Parathyroid adenoma (tissue), 2 donors: Measurements from ENCODE around the gene RNPEP.

Experiments used
- H2AFZ ChIP-seq: fragments of 300-600 bp; sonication (generic); one replicate; pipeline ENCODE4 v1.7.0; 2017; ENCODE audit warnings: antibody characterized with exemption, mild to moderate bottlenecking
- H3K27ac ChIP-seq: fragments of 300-600 bp; sonication (generic); one replicate; pipeline ENCODE4 v1.7.0; 2017
- H3K27me3 ChIP-seq: fragments of 300-600 bp; sonication (generic); one replicate; pipeline ENCODE4 v1.7.0; 2017; ENCODE audit warnings: low read length; ENCODE audit not compliant: control insufficient read depth, insufficient read depth
- H3K36me3 ChIP-seq: fragments of 300-600 bp; sonication (generic); one replicate; pipeline ENCODE4 v1.7.0; 2017; ENCODE audit warnings: low read length; ENCODE audit not compliant: control insufficient read depth, insufficient read depth
- H3K4me1 ChIP-seq: fragments of 300-600 bp; sonication (generic); one replicate; pipeline ENCODE4 v1.7.0; 2017; ENCODE audit warnings: control low read depth
- H3K4me2 ChIP-seq: fragments of 300-600 bp; sonication (generic); one replicate; pipeline ENCODE4 v1.7.0; 2017; ENCODE audit warnings: low read length
- H3K4me3 ChIP-seq: fragments of 300-600 bp; sonication (generic); one replicate; pipeline ENCODE4 v1.7.0; 2017; ENCODE audit warnings: low read depth, low read length
- H3K79me2 ChIP-seq: fragments of 300-600 bp; sonication (generic); one replicate; pipeline ENCODE4 v1.7.0; 2017; ENCODE audit warnings: control low read depth
- H3K9ac ChIP-seq: fragments of 300-600 bp; sonication (generic); one replicate; pipeline ENCODE4 v1.7.0; 2017; ENCODE audit warnings: mild to moderate bottlenecking
- H3K9me3 ChIP-seq: fragments of 300-600 bp; sonication (generic); one replicate; pipeline ENCODE4 v1.7.0; 2017; ENCODE audit warnings: low read length; ENCODE audit not compliant: control insufficient read depth
- TF ChIP-seq, protein P1 (sequence below): fragments of 300-600 bp; sonication (generic); IDR thresholded peaks from one replicate; pipeline ENCODE4 v1.7.0; 2017; ENCODE audit warnings: antibody characterized with exemption, mild to moderate bottlenecking
- donor health status: primary hyperparathyroidism.

RNPEP gene

DNA sequence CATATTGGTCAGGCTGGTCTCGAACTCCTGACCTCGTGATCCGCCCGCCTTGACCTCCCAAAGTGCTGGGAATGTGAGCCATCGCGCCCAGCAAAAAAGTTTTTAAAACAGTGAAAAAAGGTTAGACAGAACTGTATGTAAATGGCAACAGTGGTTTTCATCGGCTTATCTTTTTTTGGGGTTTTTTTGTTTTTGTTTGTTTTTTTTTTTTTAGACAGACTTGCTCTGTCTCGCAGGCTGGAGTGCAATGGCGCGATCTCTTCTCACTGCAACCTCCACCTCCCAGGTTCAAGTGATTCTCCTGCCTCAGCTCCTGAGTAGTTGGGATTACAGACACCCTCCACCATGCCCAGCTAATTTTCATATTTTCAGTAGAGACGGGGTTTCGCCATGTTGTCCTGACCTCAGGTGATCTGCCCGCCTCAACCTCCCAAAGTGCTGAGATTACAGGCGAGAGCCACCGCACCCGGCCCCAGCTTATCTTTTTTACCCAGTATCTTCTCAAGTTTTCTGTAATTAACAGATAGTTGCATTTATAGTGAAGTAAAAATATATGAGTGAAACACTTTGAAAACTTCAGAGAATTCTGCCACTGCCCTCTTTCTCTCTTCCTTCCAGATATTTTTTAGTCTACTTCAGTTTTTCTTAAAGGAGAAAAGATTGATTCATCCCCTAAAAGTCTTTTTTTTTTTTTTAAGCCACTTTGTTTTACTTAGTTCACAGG, 14.1 kb upstream of the RNPEP start:
- H3K9me3 ChIP-seq = no peaks in the 10 kb centered on the region
- H2AFZ ChIP-seq = no peak overlapping the region
- H3K4me1 ChIP-seq = no peaks in the 10 kb centered on the region
- H3K9ac ChIP-seq = no peak overlapping the region
- H3K27ac ChIP-seq = no peak overlapping the region
- TF ChIP-seq, protein P1, sequence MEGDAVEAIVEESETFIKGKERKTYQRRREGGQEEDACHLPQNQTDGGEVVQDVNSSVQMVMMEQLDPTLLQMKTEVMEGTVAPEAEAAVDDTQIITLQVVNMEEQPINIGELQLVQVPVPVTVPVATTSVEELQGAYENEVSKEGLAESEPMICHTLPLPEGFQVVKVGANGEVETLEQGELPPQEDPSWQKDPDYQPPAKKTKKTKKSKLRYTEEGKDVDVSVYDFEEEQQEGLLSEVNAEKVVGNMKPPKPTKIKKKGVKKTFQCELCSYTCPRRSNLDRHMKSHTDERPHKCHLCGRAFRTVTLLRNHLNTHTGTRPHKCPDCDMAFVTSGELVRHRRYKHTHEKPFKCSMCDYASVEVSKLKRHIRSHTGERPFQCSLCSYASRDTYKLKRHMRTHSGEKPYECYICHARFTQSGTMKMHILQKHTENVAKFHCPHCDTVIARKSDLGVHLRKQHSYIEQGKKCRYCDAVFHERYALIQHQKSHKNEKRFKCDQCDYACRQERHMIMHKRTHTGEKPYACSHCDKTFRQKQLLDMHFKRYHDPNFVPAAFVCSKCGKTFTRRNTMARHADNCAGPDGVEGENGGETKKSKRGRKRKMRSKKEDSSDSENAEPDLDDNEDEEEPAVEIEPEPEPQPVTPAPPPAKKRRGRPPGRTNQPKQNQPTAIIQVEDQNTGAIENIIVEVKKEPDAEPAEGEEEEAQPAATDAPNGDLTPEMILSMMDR = no peak
- H3K4me3 ChIP-seq = no peak overlapping the region
- H3K4me2 ChIP-seq = no peak overlapping the region
- H3K79me2 ChIP-seq = no peaks in the 10 kb centered on the region
- no peaks in the 10 kb centered on the region for H3K36me3 ChIP-seq
- H3K27me3 ChIP-seq = no peaks in the 10 kb centered on the region

DNA sequence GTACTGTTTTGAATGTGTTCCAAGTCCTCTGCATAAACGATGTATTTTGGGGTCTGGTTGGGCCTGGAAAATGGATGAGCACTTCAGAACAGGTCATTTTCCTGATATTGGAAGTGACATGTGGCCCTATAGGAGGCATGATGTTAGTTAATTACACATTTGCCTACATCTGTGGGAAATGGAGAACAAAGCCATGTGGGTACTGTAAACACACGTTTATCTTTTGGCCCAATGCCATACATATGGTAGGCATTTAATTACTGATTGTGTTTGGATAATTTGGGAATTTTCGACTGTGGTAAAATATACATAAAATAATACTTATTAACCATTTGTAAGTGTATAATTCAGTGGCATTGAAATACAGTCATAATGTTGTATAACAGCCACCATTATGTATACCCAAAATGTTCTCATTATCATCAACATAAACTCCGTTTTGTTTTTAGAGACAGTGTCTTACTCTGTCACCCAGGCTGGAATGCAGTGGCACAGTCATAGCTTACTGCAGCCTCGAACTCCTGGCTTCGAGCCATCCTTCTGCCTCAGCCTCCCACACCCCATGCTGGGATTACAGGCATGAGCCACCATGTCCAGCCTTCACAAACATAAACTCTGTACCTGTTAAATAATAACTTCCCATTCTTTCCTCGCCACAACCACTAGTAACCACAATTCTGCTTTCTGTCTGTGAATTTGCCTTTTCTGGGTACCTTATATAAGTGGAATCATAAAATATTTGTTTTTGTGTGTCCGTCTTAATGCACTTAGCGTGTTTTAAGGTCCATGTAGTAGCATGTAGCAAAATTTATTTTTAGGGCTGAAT, 11.9 kb upstream of the RNPEP start:
- Histone ChIP-seq H3K4me1 (no peaks in the 10 kb centered on the region), H3K9me3 (no peaks in the 10 kb centered on the region), H3K36me3 (no peaks in the 10 kb centered on the region), H3K4me3 (no peak overlapping the region), H2AFZ (no peak overlapping the region), H3K27me3 (no peaks in the 10 kb centered on the region), H3K79me2 (no peaks in the 10 kb centered on the region), H3K9ac (no peak overlapping the region), H3K4me2 (no peak overlapping the region), H3K27ac (no peak overlapping the region)
- TF ChIP-seq, protein P1 = no peak

DNA sequence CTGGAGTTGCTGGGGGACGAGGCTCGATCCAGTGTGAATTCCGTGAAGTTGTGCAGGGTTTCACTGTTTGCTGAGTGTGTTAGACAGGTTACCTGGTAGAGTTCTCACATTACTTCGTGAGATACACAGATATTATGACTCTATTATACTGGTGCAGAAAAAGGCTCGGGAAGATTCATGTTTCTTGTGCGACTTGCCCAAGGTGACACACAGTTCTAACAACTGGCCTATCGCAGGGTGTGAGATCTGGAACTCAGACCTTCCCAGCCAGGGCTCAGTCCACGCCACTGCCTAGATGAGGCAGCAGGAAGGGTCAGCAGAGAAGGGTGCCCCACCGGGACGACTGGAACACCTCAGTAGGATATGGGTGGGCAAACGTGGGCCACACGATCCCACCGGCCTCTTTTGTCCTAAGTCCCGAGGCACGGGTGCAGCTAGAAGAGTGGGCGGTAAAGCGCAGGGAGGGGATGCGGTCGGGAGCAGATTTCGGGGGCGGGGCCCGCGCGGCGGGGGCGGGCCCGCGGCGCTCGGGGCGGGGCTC, 296 bp upstream of the RNPEP start:
- H3K4me1 ChIP-seq = no peaks in the 10 kb centered on the region
- no peaks in the 10 kb centered on the region for H3K79me2 ChIP-seq
- TF ChIP-seq, protein P1 = no peak
- H3K9ac ChIP-seq = no peak overlapping the region
- H2AFZ ChIP-seq = peak overlapping the region; percentile 82
- peak overlapping the region; percentile 52 for H3K4me3 ChIP-seq
- H3K4me2 ChIP-seq = peak overlapping the region; percentile 84
- H3K27me3 ChIP-seq = no peaks in the 10 kb centered on the region
- no peaks in the 10 kb centered on the region for H3K36me3 ChIP-seq
- H3K9me3 ChIP-seq = no peaks in the 10 kb centered on the region
- no peak overlapping the region for H3K27ac ChIP-seq

DNA sequence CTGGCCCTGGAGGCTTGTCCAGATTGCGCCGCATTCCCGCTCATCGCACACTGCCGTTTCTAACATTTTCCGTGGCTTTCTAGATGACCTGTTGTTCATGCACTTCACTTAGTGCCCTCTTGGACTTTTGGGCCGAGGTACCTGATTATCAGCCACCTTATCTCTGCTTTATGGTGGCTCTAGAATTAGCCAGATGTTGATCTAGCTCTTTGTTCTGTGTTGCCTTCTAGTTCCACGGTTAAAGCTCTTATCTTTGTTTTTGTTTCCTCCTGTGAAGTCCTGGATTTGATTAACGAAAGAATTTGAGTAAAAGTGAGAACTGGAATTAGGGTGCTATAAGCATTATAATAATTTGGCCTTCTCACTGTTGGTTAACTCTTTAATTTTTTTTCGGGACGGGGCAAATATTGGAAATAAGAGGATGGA, 945 bp downstream of the RNPEP start:
- no peaks in the 10 kb centered on the region for H3K9me3 ChIP-seq

More for the DNA sequence above, 945 bp downstream of the RNPEP start:
- Histone ChIP-seq H3K4me3 (peak overlapping the region; percentile 63), H3K9ac (peak overlapping the region; percentile 19), H3K4me2 (peak overlapping the region; percentile 85), H3K4me1 (no peaks in the 10 kb centered on the region), H3K36me3 (no peaks in the 10 kb centered on the region), H2AFZ (peak overlapping the region; percentile 73), H3K27me3 (no peaks in the 10 kb centered on the region), H3K79me2 (no peaks in the 10 kb centered on the region), H3K27ac (peak overlapping the region; percentile 62)
- TF ChIP-seq, protein P1 = no peak
